AG04449 (cell line): ENCODE measurements around the gene AK4.

Experiments
- CTCF ChIA-PET: fragments of 350-600 bp; formaldehyde crosslinking; extraction: SDS; loops from one replicate; lab custom pipeline; 2021; ENCODE audit warnings: antibody characterized with exemption; lab: Yijun Ruan, JAX
- POLR2A ChIA-PET: fragments of 400-600, 350-600 bp; formaldehyde crosslinking; extraction: SDS; loops from one replicate; lab custom pipeline; 2020; ENCODE audit warnings: antibody characterized with exemption, inconsistent platforms; lab: Yijun Ruan, JAX
- DNase-seq: peaks from one replicate; pipeline ENCODE4 v3.0.0-alpha.2; 2010; ENCODE audit warnings: low read depth, low spot score
- H3K4me3 ChIP-seq: 2 replicates; pipeline ENCODE4 v1.5.1; 2011; ENCODE audit warnings: low read depth, mild to moderate bottlenecking, control low read depth, low read length
- CTCF ChIP-seq: IDR thresholded peaks from one replicate; pipeline ENCODE4 v1.5.1; 2011; ENCODE audit warnings: mild to moderate bottlenecking, moderate library complexity, low read length, control low read depth, inconsistent platforms; ENCODE audit not compliant: insufficient read depth; ENCODE audit errors: missing control alignments

The AK4 gene

GRCh38 chr1:65190229-65190628 is 42.2 kb downstream of the AK4 start:
- POLR2A ChIA-PET: no interaction called here
- TF ChIP-seq CTCF: no peak
- CTCF ChIA-PET: no interaction called here
- no peak for DNase-seq
- no peak overlapping the region for H3K4me3 ChIP-seq

- no peak for DNase-seq
Observed at GRCh38 chr1:65193129-65193695, 45.2 kb downstream of the AK4 start.

GRCh38 chr1:65195495-65196417 is 47.8 kb downstream of the AK4 start:
- TF ChIP-seq CTCF: no peak
- no peak overlapping the region for H3K4me3 ChIP-seq
- ChIA-PET POLR2A (interaction anchor here (1.1 kb wide), 1 partner anchor 18 kb away, joined by 3 read pairs; no protein-coding TSS in a partner anchor), CTCF (interaction anchor here (1.1 to 3.8 kb wide), 3 partner anchors 12 to 491 kb away, joined by 3 to 24 read pairs (median 6); no protein-coding TSS in a partner anchor)
- DNase-seq: no peak

More at GRCh38 chr1:65193129-65193695, 45.2 kb downstream of the AK4 start:
- ChIA-PET CTCF (interaction anchor here (1.3 kb wide), 1 partner anchor 16 kb away, joined by 4 read pairs; no protein-coding TSS in a partner anchor), POLR2A (no interaction called here)
- no peak overlapping the region for H3K4me3 ChIP-seq
- no peak for TF ChIP-seq CTCF

- POLR2A ChIA-PET: no interaction called here
- no peak overlapping the region for H3K4me3 ChIP-seq
- no peak for DNase-seq
- TF ChIP-seq CTCF: no peak
- CTCF ChIA-PET: interaction anchor here (1.8 to 3.8 kb wide), 2 partner anchors 11 to 19 kb away, joined by 6 to 24 read pairs; no protein-coding TSS in a partner anchor
Observed at GRCh38 chr1:65196926-65197325, 48.9 kb downstream of the AK4 start.

GRCh38 chr1:65197636-65198035 is 49.6 kb downstream of the AK4 start:
- H3K4me3 ChIP-seq: no peak overlapping the region
- TF ChIP-seq CTCF: no peak
- no peak for DNase-seq
- ChIA-PET POLR2A (no interaction called here), CTCF (interaction anchor here (3.8 kb wide), 1 partner anchor 10 kb away, joined by 24 read pairs; no protein-coding TSS in a partner anchor)

- ChIA-PET CTCF (interaction anchor here (3.8 kb wide), 1 partner anchor 10 kb away, joined by 24 read pairs; no protein-coding TSS in a partner anchor), POLR2A (no interaction called here)
- no peak overlapping the region for H3K4me3 ChIP-seq
- DNase-seq: no peak
- no peak for TF ChIP-seq CTCF
Observed at GRCh38 chr1:65198096-65198495, 50.1 kb downstream of the AK4 start.
